BJ (cell line): ENCODE measurements around the gene PHPT1. TPM values are rescaled to one million over a fixed set of nuclear protein-coding genes. Genes with fewer than 3 reads are reported as not detected.

Experiments
- CTCF ChIA-PET: fragments of 350-600 bp; formaldehyde crosslinking; extraction: SDS; loops from one replicate; lab custom pipeline; 2021; ENCODE audit warnings: antibody characterized with exemption, inconsistent platforms; lab: Yijun Ruan, JAX
- POLR2A ChIA-PET: fragments of 300-600 bp; sonication (Branson Sonifier 250); formaldehyde crosslinking; extraction: SDS; loops from one replicate; lab custom pipeline; 2021; ENCODE audit warnings: antibody characterized with exemption; lab: Charles Lee
- DNase-seq: peaks from one replicate; pipeline ENCODE4 v3.0.0-alpha.2; 2011; ENCODE audit warnings: low read depth
- H3K27me3 ChIP-seq: 2 replicates; pipeline ENCODE4 v1.6.0; 2011; ENCODE audit warnings: low read length; ENCODE audit not compliant: control insufficient read depth, insufficient read depth
- H3K36me3 ChIP-seq: 2 replicates; pipeline ENCODE4 v1.5.1; 2011; ENCODE audit warnings: low read length; ENCODE audit not compliant: control insufficient read depth, insufficient read depth
- H3K4me3 ChIP-seq: 2 replicates; pipeline ENCODE4 v1.5.1; 2011; ENCODE audit warnings: low read depth, mild to moderate bottlenecking, control low read depth, low read length
- CTCF ChIP-seq: IDR thresholded peaks from 2 replicates; pipeline ENCODE4 v1.5.1; 2011; ENCODE audit warnings: low read depth, mild to moderate bottlenecking, control low read depth, inconsistent platforms, low read length, moderate library complexity; ENCODE audit not compliant: insufficient read depth
- polyA plus RNA-seq: library from polyadenylated mRNA; depleted of rRNA; stranded (reverse); fragments of >200 nt; gene quantifications from 2 replicates; pipeline ENCODE4 v1.2.3, GENCODE V29; 2011

Gene PHPT1
- polyA plus RNA-seq, 1 experiment = 233 TPM

GRCh38 chr9:136855461-136856078, 6.4 kb downstream of the PHPT1 start:
- no peak overlapping the region for H3K4me3 ChIP-seq
- no peak for DNase-seq
- ChIA-PET POLR2A (no interaction called here), CTCF (interaction anchor here (0.9 kb wide), 1 partner anchor 13 kb away, joined by 3 read pairs; the partner anchor contains the start of gene AJM1)
- no peaks in the 10 kb centered on the region for H3K27me3 ChIP-seq
- TF ChIP-seq CTCF = no peak
- peaks cover 12% of the 10 kb centered on the region for H3K36me3 ChIP-seq

- POLR2A ChIA-PET = no interaction called here
- CTCF ChIA-PET = interaction anchor here (0.9 kb wide), 1 partner anchor 14 kb away, joined by 3 read pairs; the partner anchor contains the start of gene AJM1
- no peak for TF ChIP-seq CTCF
- Histone ChIP-seq H3K27me3 (no peaks in the 10 kb centered on the region), H3K4me3 (no peak overlapping the region), H3K36me3 (peaks cover 12% of the 10 kb centered on the region)
- no peak for DNase-seq
Measured at GRCh38 chr9:136856079-136856476, 6.9 kb downstream of the PHPT1 start.

GRCh38 chr9:136856541-136857141, 7.4 kb downstream of the PHPT1 start:
- no peaks in the 10 kb centered on the region for H3K27me3 ChIP-seq
- no peak for TF ChIP-seq CTCF
- ChIA-PET POLR2A (no interaction called here), CTCF (interaction anchor here (0.6 to 0.9 kb wide), 2 partner anchors 14 to 192 kb away, joined by 3 read pairs; partner anchors contain the start of gene AJM1)
- no peak overlapping the region for H3K4me3 ChIP-seq
- H3K36me3 ChIP-seq = peaks cover 11% of the 10 kb centered on the region
- no peak for DNase-seq

- Histone ChIP-seq H3K4me3 (no peak overlapping the region), H3K36me3 (peaks cover 15% of the 10 kb centered on the region), H3K27me3 (no peaks in the 10 kb centered on the region)
- no peak for TF ChIP-seq CTCF
- no peak for DNase-seq
- POLR2A ChIA-PET = no interaction called here
- CTCF ChIA-PET = interaction anchor here (0.6 kb wide), 1 partner anchor 192 kb away, joined by 3 read pairs; no protein-coding TSS in a partner anchor
Measured at GRCh38 chr9:136857166-136857565, 8.0 kb downstream of the PHPT1 start.

GRCh38 chr9:136857581-136858412, 8.6 kb downstream of the PHPT1 start:
- Histone ChIP-seq H3K4me3 (no peak overlapping the region), H3K27me3 (no peaks in the 10 kb centered on the region), H3K36me3 (peaks cover 17% of the 10 kb centered on the region)
- no peak for TF ChIP-seq CTCF
- POLR2A ChIA-PET = no interaction called here
- DNase-seq = no peak
- CTCF ChIA-PET = no interaction called here
